Testis (tissue), 3 donors: ENCODE data around the gene PPP1R14D. TPM values are rescaled to one million over a fixed set of nuclear protein-coding genes. Genes with fewer than 3 reads are reported as not detected.

Experiments used
- DNase-seq: peaks from one replicate; pipeline ENCODE4 v3.0.0-alpha.2; 2019
- H3K27ac ChIP-seq, 2 donors: fragments of 200-600 bp; sonication (generic); one replicate each; pipeline ENCODE4 v1.5.1; 2019
- H3K27me3 ChIP-seq: fragments of 200-600 bp; sonication (generic); one replicate; pipeline ENCODE4 v1.5.1; 2019
- H3K36me3 ChIP-seq: fragments of 200-600 bp; sonication (generic); one replicate; pipeline ENCODE4 v1.5.1; 2017; ENCODE audit warnings: low read depth; ENCODE audit errors: missing control alignments
- H3K4me1 ChIP-seq: fragments of 200-600 bp; sonication (generic); one replicate; pipeline ENCODE4 v1.5.1; 2019
- H3K4me3 ChIP-seq, 2 donors: fragments of 200-600 bp; sonication (generic); one replicate each; pipeline ENCODE4 v1.5.1; 2017 to 2019
- H3K9me3 ChIP-seq: fragments of 200-600 bp; sonication (generic); one replicate; pipeline ENCODE4 v1.5.1; 2017
- POLR2A ChIP-seq: fragments of 450-650 bp; IDR thresholded peaks from one replicate; pipeline ENCODE4 v1.6.1; 2017; ENCODE audit warnings: antibody characterized with exemption, mild to moderate bottlenecking, moderate library complexity
- WGBS, 2 donors: methylation state at CpG; one replicate each; pipeline ENCODE4 v1.1.5; 2018; 5-methylcytosine and 5-hydroxymethylcytosine counted together
- intact Hi-C: fragments of 100-400 bp; cut with DNase I; formaldehyde crosslinking; loops from one replicate; pipeline ENCODE4 v1.15.1; 2023; ENCODE audit warnings: low total_unique reads
- polyA plus RNA-seq: library from polyadenylated mRNA; stranded (reverse); fragments of 350-450 nt; fragmentation: Illumina TruSeq; extraction: RNeasy Lipid Tissue Mini Kit (QIAGEN cat#74804); gene quantifications from one replicate; pipeline ENCODE4 v1.2.3, GENCODE V29; 2014; ENCODE audit warnings: low read depth, low replicate concordance; ENCODE audit not compliant: insufficient read depth
- total RNA-seq, 2 donors: library from RNA; depleted of rRNA; stranded (reverse); fragments of >200 nt; gene quantifications; one replicate each; pipeline ENCODE4 v1.2.3, GENCODE V29; 2016
- TF ChIP-seq, protein P1 (sequence below), 3 experiments: fragments of 450-650 bp in 2 of 3; fragments of 200-600 bp in 1 of 3; sonication (generic) in 1 of 3; IDR thresholded peaks; one replicate each; pipeline ENCODE4 v1.5.1; 2016 to 2019; ENCODE audit warnings: antibody characterized with exemption in 3 of 3, mild to moderate bottlenecking in 2 of 3, moderate library complexity in 1 of 3

The PPP1R14D gene
- total and polyA plus RNA-seq, 3 donors from 2014 or later, result 0.43 to 0.55 TPM; not detected in 1

DNA sequence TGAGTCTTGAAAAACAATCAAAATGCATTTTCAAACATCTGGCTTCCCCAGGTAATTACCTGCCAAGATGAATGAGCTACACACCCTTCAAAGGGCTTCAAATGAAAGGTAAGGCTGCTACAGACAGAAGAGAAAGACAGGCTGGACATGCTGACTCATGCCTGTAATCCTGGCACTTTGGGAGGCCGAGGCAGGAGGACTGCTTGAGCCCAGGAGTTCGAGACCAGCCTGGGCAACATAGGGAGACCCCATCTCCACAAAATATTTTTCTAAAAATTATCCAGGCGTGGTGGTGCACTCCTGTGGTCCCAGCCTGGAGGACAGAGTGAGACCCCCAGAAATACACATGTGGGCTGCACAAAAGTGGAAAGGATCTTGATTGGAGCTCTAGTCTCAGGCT lies 36.1 kb downstream of the PPP1R14D start:
- intact Hi-C loops, result no loop called here
- DNase-seq, result no peak
- 87 to 96% methylated on average over 3 of the region's 3 CpGs for WGBS, 2 donors
- Histone ChIP-seq H3K27ac (no peak overlapping the region), H3K36me3 (no peaks in the 10 kb centered on the region), H3K4me1 (no peaks in the 10 kb centered on the region), H3K9me3 (no peaks in the 10 kb centered on the region), H3K27me3 (no peaks in the 10 kb centered on the region), H3K4me3 (no peak overlapping the region)
- TF ChIP-seq POLR2A, result no peak
- TF ChIP-seq, protein P1, sequence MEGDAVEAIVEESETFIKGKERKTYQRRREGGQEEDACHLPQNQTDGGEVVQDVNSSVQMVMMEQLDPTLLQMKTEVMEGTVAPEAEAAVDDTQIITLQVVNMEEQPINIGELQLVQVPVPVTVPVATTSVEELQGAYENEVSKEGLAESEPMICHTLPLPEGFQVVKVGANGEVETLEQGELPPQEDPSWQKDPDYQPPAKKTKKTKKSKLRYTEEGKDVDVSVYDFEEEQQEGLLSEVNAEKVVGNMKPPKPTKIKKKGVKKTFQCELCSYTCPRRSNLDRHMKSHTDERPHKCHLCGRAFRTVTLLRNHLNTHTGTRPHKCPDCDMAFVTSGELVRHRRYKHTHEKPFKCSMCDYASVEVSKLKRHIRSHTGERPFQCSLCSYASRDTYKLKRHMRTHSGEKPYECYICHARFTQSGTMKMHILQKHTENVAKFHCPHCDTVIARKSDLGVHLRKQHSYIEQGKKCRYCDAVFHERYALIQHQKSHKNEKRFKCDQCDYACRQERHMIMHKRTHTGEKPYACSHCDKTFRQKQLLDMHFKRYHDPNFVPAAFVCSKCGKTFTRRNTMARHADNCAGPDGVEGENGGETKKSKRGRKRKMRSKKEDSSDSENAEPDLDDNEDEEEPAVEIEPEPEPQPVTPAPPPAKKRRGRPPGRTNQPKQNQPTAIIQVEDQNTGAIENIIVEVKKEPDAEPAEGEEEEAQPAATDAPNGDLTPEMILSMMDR (IDR thresholded peaks at IDR 0.05), result no peak

DNA sequence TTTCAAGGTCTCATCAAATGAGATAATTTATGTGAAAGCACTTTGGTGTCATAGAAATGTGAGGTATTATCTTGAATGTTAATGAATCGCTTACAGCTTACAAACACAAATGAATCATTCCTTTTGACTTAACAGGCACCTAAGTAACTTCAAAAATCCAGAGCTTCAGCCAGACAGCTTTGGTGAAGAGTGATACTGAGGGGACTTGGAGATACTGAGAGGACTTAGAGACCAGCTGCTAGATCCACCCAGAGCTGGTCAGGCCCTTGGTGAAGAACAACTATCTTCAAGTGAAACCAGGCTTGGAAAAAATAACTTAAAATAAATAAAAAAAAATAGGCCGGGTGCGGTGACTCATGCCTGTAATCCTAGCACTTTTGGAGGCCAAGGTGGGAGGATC lies 37.8 kb downstream of the PPP1R14D start:
- TF ChIP-seq, protein P1 (IDR thresholded peaks at IDR 0.05), result no peak
- no peak for TF ChIP-seq POLR2A
- H3K27ac ChIP-seq, result no peak overlapping the region
- no peaks in the 10 kb centered on the region for H3K27me3 ChIP-seq
- DNase-seq, result no peak
- H3K4me1 ChIP-seq, result no peaks in the 10 kb centered on the region
- H3K4me3 ChIP-seq, result no peak overlapping the region
- 66 to 69% methylated on average over 3 of the region's 3 CpGs for WGBS, 2 donors
- H3K9me3 ChIP-seq, result no peaks in the 10 kb centered on the region
- H3K36me3 ChIP-seq, result no peaks in the 10 kb centered on the region
- intact Hi-C loops, result no loop called here

DNA sequence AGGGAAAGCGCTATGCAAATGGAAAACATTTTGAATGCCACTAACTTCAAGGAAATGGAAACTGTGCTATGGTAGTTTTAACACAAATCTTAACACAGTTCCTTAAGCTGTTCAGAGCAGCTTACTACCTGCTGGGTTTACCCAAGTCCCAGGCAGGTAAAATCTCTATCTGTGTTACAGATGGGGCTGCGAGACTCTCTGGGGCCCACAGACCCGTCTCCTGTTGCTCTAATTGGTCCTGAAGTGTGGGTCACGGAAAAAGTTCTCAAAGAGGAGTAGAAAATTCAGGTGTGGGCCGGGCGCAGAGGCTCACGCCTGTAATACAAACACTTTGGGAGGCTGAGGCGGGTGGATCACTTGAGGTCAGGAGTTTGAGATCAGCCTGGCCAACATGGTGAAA lies 38.5 kb downstream of the PPP1R14D start:
- H3K27me3 ChIP-seq, result no peaks in the 10 kb centered on the region
- H3K36me3 ChIP-seq, result no peaks in the 10 kb centered on the region
- DNase-seq, result no peak
- no peaks in the 10 kb centered on the region for H3K4me1 ChIP-seq
- 95% methylated on average over 8 of the region's 8 CpGs for WGBS, 2 donors
- TF ChIP-seq POLR2A, result no peak
- TF ChIP-seq, protein P1 (IDR thresholded peaks at IDR 0.05), result no peak
- H3K27ac ChIP-seq, result no peak overlapping the region
- H3K9me3 ChIP-seq, result no peaks in the 10 kb centered on the region
- intact Hi-C loops, result no loop called here
- H3K4me3 ChIP-seq, result no peak overlapping the region

DNA sequence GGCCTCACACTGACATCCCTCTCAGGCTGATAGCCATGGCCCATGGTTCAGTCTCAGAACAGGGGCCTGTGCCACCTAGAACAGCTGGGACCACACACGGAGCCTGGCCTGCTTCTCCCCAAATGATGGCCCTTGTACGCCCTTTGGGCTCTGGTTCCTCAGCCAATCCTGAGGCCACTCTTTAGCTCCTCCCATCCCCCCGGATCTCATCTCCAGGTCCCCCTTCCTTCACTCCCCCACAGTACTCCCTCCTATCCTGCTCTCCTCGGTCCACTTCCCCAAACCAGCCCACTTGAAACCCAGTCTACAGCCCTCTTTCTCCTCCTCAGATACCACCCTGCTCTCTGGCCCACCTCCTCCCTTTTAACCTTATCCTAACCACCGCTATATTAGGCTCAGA lies 39.4 kb downstream of the PPP1R14D start:
- no peak for DNase-seq
- no peak for TF ChIP-seq POLR2A
- TF ChIP-seq, protein P1 (IDR thresholded peaks at IDR 0.05), result no peak

DNA sequence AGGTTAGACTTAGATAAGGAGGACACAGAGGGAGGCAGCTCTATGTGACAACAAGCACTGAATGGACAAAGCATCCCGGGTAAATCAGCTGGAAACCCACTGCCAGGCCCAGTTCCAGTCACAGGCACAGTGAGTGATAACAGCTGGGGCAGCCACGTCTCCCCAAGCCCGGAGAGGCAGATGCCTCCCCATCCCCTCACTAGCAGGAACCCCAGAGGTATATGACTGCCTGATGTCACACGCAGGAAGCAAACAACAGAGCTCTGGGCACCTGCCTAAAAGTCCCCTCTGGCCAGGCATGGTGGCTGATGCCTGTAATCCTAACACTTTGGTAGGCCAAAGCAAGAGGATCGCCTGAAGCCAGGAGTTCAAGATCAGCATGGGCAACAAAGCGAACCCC lies 40.5 kb downstream of the PPP1R14D start:
- Histone ChIP-seq H3K27ac (no peak overlapping the region), H3K27me3 (no peaks in the 10 kb centered on the region), H3K36me3 (no peaks in the 10 kb centered on the region), H3K4me1 (no peaks in the 10 kb centered on the region), H3K4me3 (no peak overlapping the region), H3K9me3 (no peaks in the 10 kb centered on the region)
- intact Hi-C loops, result no loop called here
- TF ChIP-seq, protein P1 (IDR thresholded peaks at IDR 0.05), result no peak
- TF ChIP-seq POLR2A, result no peak
- no peak for DNase-seq
- 65 to 69% methylated on average over 6 of the region's 6 CpGs for WGBS, 2 donors

More for the DNA sequence above, 39.4 kb downstream of the PPP1R14D start:
- Histone ChIP-seq H3K9me3 (no peaks in the 10 kb centered on the region), H3K36me3 (no peaks in the 10 kb centered on the region), H3K4me3 (no peak overlapping the region), H3K27ac (no peak overlapping the region), H3K27me3 (no peaks in the 10 kb centered on the region), H3K4me1 (no peaks in the 10 kb centered on the region)
- WGBS, 2 donors, result 56 to 71% methylated on average over 5 of the region's 5 CpGs
- intact Hi-C loops, result no loop called here
